Mesothelial cell of epicardium (in vitro differentiated cells): ENCODE measurements around the gene MOSPD3. TPM values are rescaled to one million over a fixed set of nuclear protein-coding genes. Genes with fewer than 3 reads are reported as not detected.
"Not testable (repeated sequence)": the region's sequence is repeated elsewhere in the genome, so short reads cannot be mapped to it uniquely, and the experiment has no call there.

Source experiments
- DNase-seq, 2 experiments: peaks; one replicate each; pipeline ENCODE4 v3.0.0; 2021; ENCODE audit warnings: low spot score in 2 of 2; ENCODE audit not compliant: unreplicated experiment in 2 of 2
- H3K27ac Mint-ChIP-seq: 2 replicates; pipeline ENCODE4 v1.8.0; 2021; ENCODE audit warnings: mixed read lengths
- H3K27me3 Mint-ChIP-seq: 2 replicates; pipeline ENCODE4 v1.8.0; 2021; ENCODE audit warnings: low read depth, mixed read lengths
- H3K36me3 Mint-ChIP-seq: 2 replicates; pipeline ENCODE4 v1.8.0; 2021; ENCODE audit warnings: mixed read lengths
- H3K4me1 Mint-ChIP-seq: 2 replicates; pipeline ENCODE4 v1.8.0; 2021; ENCODE audit warnings: mixed read lengths
- H3K4me3 Mint-ChIP-seq: 2 replicates; pipeline ENCODE4 v1.8.0; 2021; ENCODE audit warnings: mild to moderate bottlenecking, moderate library complexity, mixed read lengths
- H3K9me3 Mint-ChIP-seq: 2 replicates; pipeline ENCODE4 v1.8.0; 2021; ENCODE audit warnings: mixed read lengths
- CTCF ChIP-seq: fragments of 200-600 bp; sonication (generic); IDR thresholded peaks from one replicate; pipeline ENCODE4 v1.5.0; 2021; ENCODE audit warnings: antibody characterized with exemption; ENCODE audit not compliant: unreplicated experiment
- total RNA-seq: library from RNA; stranded (reverse); gene quantifications from 3 replicates; pipeline ENCODE4 v1.2.1, GENCODE V29; 2021

The MOSPD3 gene
- total RNA-seq, 1 donor from 2014 or later = 25.9 TPM

GRCh38 chr7:100655908-100656674 is 43.8 kb downstream of the MOSPD3 start, which contains the start of gene ACTL6B:
TSS of gene ACTL6B (minus strand) at chr7:100656448. CDS start at chr7:100656354, 94 bp downstream.
- Mint-ChIP-seq H3K4me1 (no peaks in the 10 kb centered on the region), H3K27ac (no peak within 1 kb of the TSS), H3K36me3 (no peaks in the 10 kb centered on the region), H3K9me3 (no peaks in the 10 kb centered on the region), H3K4me3 (no peak within 1 kb of the TSS), H3K27me3 (peaks cover 63% of the 10 kb centered on the region)
- no peak for TF ChIP-seq CTCF
- peak; percentile 48 to 73 for DNase-seq

GRCh38 chr7:100662194-100662776 is 49.9 kb downstream of the MOSPD3 start:
- not testable (repeated sequence) for H3K9me3 Mint-ChIP-seq, H3K36me3 Mint-ChIP-seq, DNase-seq, H3K4me1 Mint-ChIP-seq, H3K27ac Mint-ChIP-seq, H3K4me3 Mint-ChIP-seq
- H3K27me3 Mint-ChIP-seq = peaks cover 35% of the 10 kb centered on the region

Other genes with a start within 250 kb of the MOSPD3 start
- gene PILRA, start 239.1 kb upstream of the MOSPD3 start, total RNA-seq = 6.1 to 7.3 TPM (median 6.7 TPM) in 3 replicates
- 3.4 to 6.1 TPM (median 4.3 TPM) in 3 replicates for gene ZCWPW1, start 183.8 kb upstream of the MOSPD3 start, total RNA-seq
- gene MEPCE, start 182.7 kb upstream of the MOSPD3 start, total RNA-seq = 34.7 to 38.5 TPM (median 38.4 TPM) in 3 replicates
- 25.7 to 29.3 TPM (median 26.6 TPM) in 3 replicates for gene PPP1R35, start 176.0 kb upstream of the MOSPD3 start, total RNA-seq
- 2.0 to 3.6 TPM (median 3.3 TPM) in 3 replicates for gene SPACDR, start 148.3 kb upstream of the MOSPD3 start, total RNA-seq
- 50.5 to 52.7 TPM (median 52.4 TPM) in 3 replicates for gene TSC22D4, start 133.3 kb upstream of the MOSPD3 start, total RNA-seq
- gene NYAP1, start 128.6 kb upstream of the MOSPD3 start, total RNA-seq = 8.2 to 8.5 TPM (median 8.4 TPM) in 3 replicates
- 7.7 to 9.1 TPM (median 8.3 TPM) in 3 replicates for gene AGFG2, start 73.3 kb upstream of the MOSPD3 start, total RNA-seq
- 7.9 to 13.5 TPM (median 10.6 TPM) in 3 replicates for gene SAP25, start 38.6 kb upstream of the MOSPD3 start, total RNA-seq
- 117 to 128 TPM (median 127 TPM) in 3 replicates for gene LRCH4, start 26.4 kb upstream of the MOSPD3 start, total RNA-seq
- gene FBXO24, start 26.2 kb upstream of the MOSPD3 start, total RNA-seq = 0.54 to 0.93 TPM (median 0.64 TPM) in 3 replicates
- gene PCOLCE, start 10.2 kb upstream of the MOSPD3 start, total RNA-seq = 461 to 479 TPM (median 479 TPM) in 3 replicates
- 0.38 to 0.69 TPM (median 0.54 TPM) in 3 replicates for gene TFR2, start 29.0 kb downstream of the MOSPD3 start, total RNA-seq
- gene ACTL6B, start 43.9 kb downstream of the MOSPD3 start, total RNA-seq = not detected in 3 replicates
- gene GNB2, start 61.2 kb downstream of the MOSPD3 start, total RNA-seq = 173 to 178 TPM (median 174 TPM) in 3 replicates
- gene GIGYF1, start 81.7 kb downstream of the MOSPD3 start, total RNA-seq = 98.5 to 99.2 TPM (median 99.1 TPM) in 3 replicates
- gene POP7, start 93.6 kb downstream of the MOSPD3 start, total RNA-seq = 26.0 to 27.2 TPM (median 26.6 TPM) in 3 replicates
- 0.16 to 0.27 TPM in 2 of 3 replicates, not detected in the other for gene EPO, start 107.9 kb downstream of the MOSPD3 start, total RNA-seq
- not detected in 3 replicates for gene ZAN, start 121.1 kb downstream of the MOSPD3 start, total RNA-seq
- gene EPHB4, start 215.0 kb downstream of the MOSPD3 start, total RNA-seq = 120 to 127 TPM (median 125 TPM) in 3 replicates
- 30.9 to 39.1 TPM (median 37.5 TPM) in 3 replicates for gene SLC12A9, start 240.2 kb downstream of the MOSPD3 start, total RNA-seq